Neural progenitor cell (in vitro differentiated cells): Measurements from ENCODE around the gene CAB39L.

Experiments
- EZH2 ChIP-seq: fragments of 200-600 bp; sonication (generic); IDR thresholded peaks from 2 replicates; pipeline ENCODE4 v1.6.1; 2017; ENCODE audit warnings: antibody characterized with exemption, mild to moderate bottlenecking, moderate library complexity
- EZH2phosphoT487 ChIP-seq: fragments of 200-600 bp; sonication (generic); IDR thresholded peaks from 2 replicates; pipeline ENCODE4 v1.6.1; 2017; ENCODE audit warnings: antibody characterized with exemption
- TF ChIP-seq, protein P1 (sequence below): fragments of 200-600 bp; sonication (generic); IDR thresholded peaks from 2 replicates; pipeline ENCODE4 v1.5.1; 2017; ENCODE audit warnings: antibody characterized with exemption, mild to moderate bottlenecking

DNA sequence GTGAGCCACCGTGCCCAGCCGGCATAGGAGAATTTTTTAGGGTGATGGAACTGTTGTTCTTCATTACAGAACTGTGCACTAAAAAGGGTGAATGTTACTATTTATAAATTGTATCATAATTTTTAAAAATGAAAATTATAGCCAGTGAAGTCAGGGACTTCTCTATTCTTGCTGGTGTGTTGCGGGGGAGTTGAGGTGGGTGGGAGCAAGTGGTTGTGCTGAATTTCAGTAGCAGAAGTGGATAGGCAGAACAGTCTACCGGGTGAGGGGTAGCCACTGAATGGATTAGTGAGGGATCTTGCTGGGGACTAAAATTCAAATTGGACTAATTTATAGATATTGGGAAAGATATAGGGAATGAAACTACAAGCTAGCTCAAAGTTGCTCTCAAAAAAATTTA, 74.0 kb downstream of the CAB39L start:
- TF ChIP-seq, protein P1, sequence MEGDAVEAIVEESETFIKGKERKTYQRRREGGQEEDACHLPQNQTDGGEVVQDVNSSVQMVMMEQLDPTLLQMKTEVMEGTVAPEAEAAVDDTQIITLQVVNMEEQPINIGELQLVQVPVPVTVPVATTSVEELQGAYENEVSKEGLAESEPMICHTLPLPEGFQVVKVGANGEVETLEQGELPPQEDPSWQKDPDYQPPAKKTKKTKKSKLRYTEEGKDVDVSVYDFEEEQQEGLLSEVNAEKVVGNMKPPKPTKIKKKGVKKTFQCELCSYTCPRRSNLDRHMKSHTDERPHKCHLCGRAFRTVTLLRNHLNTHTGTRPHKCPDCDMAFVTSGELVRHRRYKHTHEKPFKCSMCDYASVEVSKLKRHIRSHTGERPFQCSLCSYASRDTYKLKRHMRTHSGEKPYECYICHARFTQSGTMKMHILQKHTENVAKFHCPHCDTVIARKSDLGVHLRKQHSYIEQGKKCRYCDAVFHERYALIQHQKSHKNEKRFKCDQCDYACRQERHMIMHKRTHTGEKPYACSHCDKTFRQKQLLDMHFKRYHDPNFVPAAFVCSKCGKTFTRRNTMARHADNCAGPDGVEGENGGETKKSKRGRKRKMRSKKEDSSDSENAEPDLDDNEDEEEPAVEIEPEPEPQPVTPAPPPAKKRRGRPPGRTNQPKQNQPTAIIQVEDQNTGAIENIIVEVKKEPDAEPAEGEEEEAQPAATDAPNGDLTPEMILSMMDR = no peak
- TF ChIP-seq EZH2 (no peak), EZH2phosphoT487 (no peak)
